Measurements from ENCODE around the gene LONP2. TPM values are rescaled to one million over a fixed set of nuclear protein-coding genes. Genes with fewer than 3 reads are reported as not detected.

Gene LONP2
- total and polyA plus RNA-seq, 5 donors from 2014 or later = 29.1 to 72.9 (median 36.2) TPM

- peaks cover 53% of the 10 kb centered on the region for H3K36me3 Mint-ChIP-seq
- H3K27ac Mint-ChIP-seq = no peak overlapping the region
- H3K4me3 Mint-ChIP-seq = no peak overlapping the region
- H3K4me3 ChIP-seq (ENCODE audit: low read depth, low read length) = no peak overlapping the region
- ATAC-seq (ENCODE audit: low read depth in 2 of 2) (no peak), DNase-seq (no peak)
- H3K27me3 Mint-ChIP-seq = no peaks in the 10 kb centered on the region
- H3K4me1 ChIP-seq (ENCODE audit: control insufficient read depth, insufficient read depth, low read length, poor library complexity, severe bottlenecking) = no peaks in the 10 kb centered on the region
- no peak overlapping the region for H3K27ac ChIP-seq (ENCODE audit: insufficient read depth, low read length, poor library complexity, severe bottlenecking)
- peaks cover 20 to 35% (median 32%) of the 10 kb centered on the region in 4 donors for H3K4me1 Mint-ChIP-seq
- H3K9me3 ChIP-seq (ENCODE audit: control insufficient read depth in 2 of 2, low read length in 2 of 2) = no peaks in the 10 kb centered on the region
- H3K27me3 ChIP-seq (ENCODE audit: control insufficient read depth, insufficient read depth, low read length) = no peaks in the 10 kb centered on the region
- H3K9me3 Mint-ChIP-seq = peaks cover 0 to 9% (median 2%) of the 10 kb centered on the region in 7 donors
- H3K36me3 ChIP-seq (ENCODE audit: control insufficient read depth, insufficient read depth, low read length) = peaks cover 49% of the 10 kb centered on the region
Measured at GRCh38 chr16:48280546-48280945, 36.4 kb downstream of the LONP2 start.

GRCh38 chr16:48282636-48283263, 38.6 kb downstream of the LONP2 start:
- Mint-ChIP-seq H3K27me3 (no peaks in the 10 kb centered on the region), H3K4me3 (no peak overlapping the region), H3K27ac (peak overlapping the region; percentile 6 to 48 (median 29)), H3K4me1 (peaks cover 20 to 29% (median 26%) of the 10 kb centered on the region in 4 donors), H3K36me3 (peaks cover 61% of the 10 kb centered on the region), H3K9me3 (peaks cover 0 to 12% (median 5%) of the 10 kb centered on the region in 7 donors)
- Histone ChIP-seq H3K27me3 (ENCODE audit: control insufficient read depth, insufficient read depth, low read length) (no peaks in the 10 kb centered on the region), H3K9me3 (ENCODE audit: control insufficient read depth in 2 of 2, low read length in 2 of 2) (peaks cover 4 to 14% of the 10 kb centered on the region in 2 experiments), H3K4me1 (ENCODE audit: control insufficient read depth, insufficient read depth, low read length, poor library complexity, severe bottlenecking) (no peaks in the 10 kb centered on the region), H3K4me3 (ENCODE audit: low read depth, low read length) (no peak overlapping the region), H3K36me3 (ENCODE audit: control insufficient read depth, insufficient read depth, low read length) (peaks cover 51% of the 10 kb centered on the region), H3K27ac (ENCODE audit: insufficient read depth, low read length, poor library complexity, severe bottlenecking) (no peak overlapping the region)
- DNase-seq (no peak), ATAC-seq (ENCODE audit: low read depth in 2 of 2) (no peak)

- Histone ChIP-seq H3K4me3 (ENCODE audit: low read depth, low read length) (no peak overlapping the region), H3K27me3 (ENCODE audit: control insufficient read depth, insufficient read depth, low read length) (no peaks in the 10 kb centered on the region), H3K4me1 (ENCODE audit: control insufficient read depth, insufficient read depth, low read length, poor library complexity, severe bottlenecking) (no peaks in the 10 kb centered on the region), H3K9me3 (ENCODE audit: control insufficient read depth in 2 of 2, low read length in 2 of 2) (peaks cover 4 to 14% of the 10 kb centered on the region in 2 experiments), H3K27ac (ENCODE audit: insufficient read depth, low read length, poor library complexity, severe bottlenecking) (no peak overlapping the region), H3K36me3 (ENCODE audit: control insufficient read depth, insufficient read depth, low read length) (peaks cover 50% of the 10 kb centered on the region)
- ATAC-seq (ENCODE audit: low read depth in 2 of 2) = no peak
- Mint-ChIP-seq H3K36me3 (peaks cover 58% of the 10 kb centered on the region), H3K27me3 (no peaks in the 10 kb centered on the region), H3K9me3 (peaks cover 0 to 12% (median 5%) of the 10 kb centered on the region in 7 donors), H3K27ac (no peak overlapping the region), H3K4me3 (no peak overlapping the region), H3K4me1 (peaks cover 6 to 24% (median 12%) of the 10 kb centered on the region in 4 donors)
- DNase-seq = no peak
Measured at GRCh38 chr16:48284772-48285409, 40.8 kb downstream of the LONP2 start.

GRCh38 chr16:48287239-48287638, 43.1 kb downstream of the LONP2 start:
- H3K9me3 Mint-ChIP-seq = peaks cover 0 to 12% (median 5%) of the 10 kb centered on the region in 7 donors
- no peaks in the 10 kb centered on the region for H3K27me3 Mint-ChIP-seq
- DNase-seq (no peak), ATAC-seq (ENCODE audit: low read depth in 2 of 2) (no peak)
- no peak overlapping the region for H3K27ac ChIP-seq (ENCODE audit: insufficient read depth, low read length, poor library complexity, severe bottlenecking)
- peaks cover 61% of the 10 kb centered on the region for H3K36me3 ChIP-seq (ENCODE audit: control insufficient read depth, insufficient read depth, low read length)
- peaks cover 78% of the 10 kb centered on the region for H3K36me3 Mint-ChIP-seq
- no peaks in the 10 kb centered on the region for H3K27me3 ChIP-seq (ENCODE audit: control insufficient read depth, insufficient read depth, low read length)
- H3K9me3 ChIP-seq (ENCODE audit: control insufficient read depth in 2 of 2, low read length in 2 of 2) = peaks cover 4 to 14% of the 10 kb centered on the region in 2 experiments
- no peaks in the 10 kb centered on the region for H3K4me1 ChIP-seq (ENCODE audit: control insufficient read depth, insufficient read depth, low read length, poor library complexity, severe bottlenecking)
- H3K4me3 Mint-ChIP-seq = no peak overlapping the region
- peaks cover 6 to 23% (median 17%) of the 10 kb centered on the region in 4 donors for H3K4me1 Mint-ChIP-seq
- H3K27ac Mint-ChIP-seq = no peak overlapping the region
- no peak overlapping the region for H3K4me3 ChIP-seq (ENCODE audit: low read depth, low read length)

- H3K27ac ChIP-seq (ENCODE audit: insufficient read depth, low read length, poor library complexity, severe bottlenecking) = no peak overlapping the region
- peaks cover 0 to 5% (median 0%) of the 10 kb centered on the region in 7 donors for H3K9me3 Mint-ChIP-seq
- H3K27me3 Mint-ChIP-seq = no peaks in the 10 kb centered on the region
- peaks cover 55% of the 10 kb centered on the region for H3K36me3 Mint-ChIP-seq
- no peak for DNase-seq
- H3K4me3 ChIP-seq (ENCODE audit: low read depth, low read length) = no peak overlapping the region
- no peak overlapping the region for H3K4me3 Mint-ChIP-seq
- peaks cover 4 to 11% of the 10 kb centered on the region in 2 experiments for H3K9me3 ChIP-seq (ENCODE audit: control insufficient read depth in 2 of 2, low read length in 2 of 2)
- no peaks in the 10 kb centered on the region for H3K4me1 ChIP-seq (ENCODE audit: control insufficient read depth, insufficient read depth, low read length, poor library complexity, severe bottlenecking)
- H3K36me3 ChIP-seq (ENCODE audit: control insufficient read depth, insufficient read depth, low read length) = peaks cover 48% of the 10 kb centered on the region
- H3K27me3 ChIP-seq (ENCODE audit: control insufficient read depth, insufficient read depth, low read length) = no peaks in the 10 kb centered on the region
- H3K4me1 Mint-ChIP-seq = peaks cover 4 to 16% (median 15%) of the 10 kb centered on the region in 4 donors
- ATAC-seq (ENCODE audit: low read depth in 2 of 2) = no peak
- peak overlapping the region in 1 of 3 donors; percentile 14 for H3K27ac Mint-ChIP-seq
Measured at GRCh38 chr16:48291303-48291702, 47.2 kb downstream of the LONP2 start.

- H3K4me3 Mint-ChIP-seq = no peak overlapping the region
- ATAC-seq (ENCODE audit: low read depth in 2 of 2) (no peak), DNase-seq (no peak)
- peaks cover 4 to 7% of the 10 kb centered on the region in 2 experiments for H3K9me3 ChIP-seq (ENCODE audit: control insufficient read depth in 2 of 2, low read length in 2 of 2)
- H3K4me1 ChIP-seq (ENCODE audit: control insufficient read depth, insufficient read depth, low read length, poor library complexity, severe bottlenecking) = no peaks in the 10 kb centered on the region
- H3K36me3 ChIP-seq (ENCODE audit: control insufficient read depth, insufficient read depth, low read length) = peaks cover 46% of the 10 kb centered on the region
- no peaks in the 10 kb centered on the region for H3K27me3 Mint-ChIP-seq
- H3K27me3 ChIP-seq (ENCODE audit: control insufficient read depth, insufficient read depth, low read length) = no peaks in the 10 kb centered on the region
- H3K4me3 ChIP-seq (ENCODE audit: low read depth, low read length) = no peak overlapping the region
- peaks cover 4 to 16% (median 15%) of the 10 kb centered on the region in 4 donors for H3K4me1 Mint-ChIP-seq
- peaks cover 53% of the 10 kb centered on the region for H3K36me3 Mint-ChIP-seq
- no peak overlapping the region for H3K27ac ChIP-seq (ENCODE audit: insufficient read depth, low read length, poor library complexity, severe bottlenecking)
- H3K9me3 Mint-ChIP-seq = peaks cover 0 to 5% (median 0%) of the 10 kb centered on the region in 7 donors
- H3K27ac Mint-ChIP-seq = peak overlapping the region in 2 of 3 donors; percentile 7 to 14
Measured at GRCh38 chr16:48291754-48292153, 47.7 kb downstream of the LONP2 start.

- Mint-ChIP-seq H3K36me3 (peaks cover 48% of the 10 kb centered on the region), H3K27ac (peak overlapping the region; percentile 14 to 63 (median 48)), H3K4me1 (peaks cover 4 to 16% (median 15%) of the 10 kb centered on the region in 4 donors), H3K4me3 (no peak overlapping the region), H3K9me3 (peaks cover 0 to 1% (median 0%) of the 10 kb centered on the region in 7 donors), H3K27me3 (no peaks in the 10 kb centered on the region)
- H3K4me3 ChIP-seq (ENCODE audit: low read depth, low read length) = no peak overlapping the region
- ATAC-seq (ENCODE audit: low read depth in 2 of 2) (no peak), DNase-seq (no peak)
- no peaks in the 10 kb centered on the region for H3K27me3 ChIP-seq (ENCODE audit: control insufficient read depth, insufficient read depth, low read length)
- H3K9me3 ChIP-seq (ENCODE audit: control insufficient read depth in 2 of 2, low read length in 2 of 2) = peaks cover 0 to under 1% of the 10 kb centered on the region in 2 experiments
- H3K4me1 ChIP-seq (ENCODE audit: control insufficient read depth, insufficient read depth, low read length, poor library complexity, severe bottlenecking) = no peaks in the 10 kb centered on the region
- H3K36me3 ChIP-seq (ENCODE audit: control insufficient read depth, insufficient read depth, low read length) = peaks cover 42% of the 10 kb centered on the region
- H3K27ac ChIP-seq (ENCODE audit: insufficient read depth, low read length, poor library complexity, severe bottlenecking) = no peak overlapping the region
Measured at GRCh38 chr16:48292452-48292851, 48.4 kb downstream of the LONP2 start.

Data from CD4-positive, CD25-positive, alpha-beta regulatory T cell (primary cell).